ENCODE results near the gene OBSCN.

- TF ChIP-seq REST (IDR thresholded peaks at IDR 0.05; ENCODE audit: insufficient read depth in 1 of 2, low read depth in 2 of 2, low read length in 2 of 2) = no peak
- TF ChIP-seq POLR2AphosphoS5 (IDR thresholded peaks at IDR 0.05; ENCODE audit: low read depth, low read length) = no peak
Observed at GRCh38 chr1:228348708-228349467, 141.0 kb downstream of the OBSCN start.
